Tibial nerve (tissue), 3 donors: ENCODE measurements around the gene PLS3.

Experiments
- POLR2A ChIP-seq, 2 donors: fragments of 450-650 bp; IDR thresholded peaks; one replicate each; pipeline ENCODE4 v1.6.1; 2017; ENCODE audit warnings: antibody characterized with exemption in 2 of 2, mild to moderate bottlenecking in 2 of 2, moderate library complexity in 2 of 2
- TF ChIP-seq, protein P1 (sequence below), 5 experiments: fragments of 200-600 bp in 3 of 5; fragments of 450-650 bp in 2 of 5; sonication (generic) in 3 of 5; IDR thresholded peaks; one replicate each; pipeline ENCODE4 v1.5.1; 2016 to 2019; ENCODE audit warnings: antibody characterized with exemption in 5 of 5, mild to moderate bottlenecking in 3 of 5, moderate library complexity in 2 of 5

DNA sequence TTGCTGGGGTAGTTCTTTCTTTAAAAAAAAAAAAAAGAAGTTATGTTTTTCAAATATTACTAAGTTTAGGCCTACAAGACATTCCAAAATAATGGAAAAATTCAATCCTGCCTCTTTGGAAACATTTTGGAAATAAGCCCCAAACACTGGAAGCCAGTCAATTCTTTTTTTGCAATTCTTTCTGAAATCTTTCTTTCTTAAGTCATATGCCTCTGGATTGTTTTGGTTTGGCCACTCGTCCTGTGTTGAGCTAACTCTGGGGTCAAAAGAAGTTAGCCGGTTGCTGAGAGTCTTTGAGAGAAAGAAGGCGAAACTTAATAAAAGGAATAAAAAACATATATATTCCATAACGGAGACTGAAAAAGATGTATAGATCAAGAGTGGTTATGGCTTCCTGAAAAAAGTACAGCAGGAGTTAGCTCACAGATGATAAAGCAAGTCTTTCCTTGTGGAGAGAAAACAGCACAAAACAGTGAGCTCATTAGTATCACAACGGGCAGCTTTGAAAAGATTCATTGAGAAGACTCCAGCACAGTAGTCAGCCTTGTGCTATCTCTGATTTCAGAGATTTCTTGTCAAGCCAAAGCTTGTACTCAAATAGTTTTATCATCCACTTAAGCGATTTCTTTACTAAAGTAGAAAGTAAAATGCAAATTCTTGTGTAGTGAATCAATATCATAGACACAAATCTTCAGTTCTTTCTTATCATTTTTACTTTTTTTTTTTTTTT lies 64.8 kb downstream of the PLS3 start:
- TF ChIP-seq, protein P1, sequence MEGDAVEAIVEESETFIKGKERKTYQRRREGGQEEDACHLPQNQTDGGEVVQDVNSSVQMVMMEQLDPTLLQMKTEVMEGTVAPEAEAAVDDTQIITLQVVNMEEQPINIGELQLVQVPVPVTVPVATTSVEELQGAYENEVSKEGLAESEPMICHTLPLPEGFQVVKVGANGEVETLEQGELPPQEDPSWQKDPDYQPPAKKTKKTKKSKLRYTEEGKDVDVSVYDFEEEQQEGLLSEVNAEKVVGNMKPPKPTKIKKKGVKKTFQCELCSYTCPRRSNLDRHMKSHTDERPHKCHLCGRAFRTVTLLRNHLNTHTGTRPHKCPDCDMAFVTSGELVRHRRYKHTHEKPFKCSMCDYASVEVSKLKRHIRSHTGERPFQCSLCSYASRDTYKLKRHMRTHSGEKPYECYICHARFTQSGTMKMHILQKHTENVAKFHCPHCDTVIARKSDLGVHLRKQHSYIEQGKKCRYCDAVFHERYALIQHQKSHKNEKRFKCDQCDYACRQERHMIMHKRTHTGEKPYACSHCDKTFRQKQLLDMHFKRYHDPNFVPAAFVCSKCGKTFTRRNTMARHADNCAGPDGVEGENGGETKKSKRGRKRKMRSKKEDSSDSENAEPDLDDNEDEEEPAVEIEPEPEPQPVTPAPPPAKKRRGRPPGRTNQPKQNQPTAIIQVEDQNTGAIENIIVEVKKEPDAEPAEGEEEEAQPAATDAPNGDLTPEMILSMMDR (IDR thresholded peaks at IDR 0.05): no peak
- no peak for TF ChIP-seq POLR2A (IDR thresholded peaks at IDR 0.05)
